Activated B cell treated with CpG ODN at 0.5 μM for 24 hours (primary cell): ENCODE data around the gene SLC22A14. TPM values are rescaled to one million over a fixed set of nuclear protein-coding genes. Genes with fewer than 3 reads are reported as not detected.

Experiments
- ATAC-seq: fragments of 200-7000 bp; cut with Tn5 transposase; one replicate; pipeline ENCODE4 v1.10.0; 2021; ENCODE audit warnings: low read depth, mild to moderate bottlenecking, moderate library complexity
- CTCF ChIA-PET: fragments of 350-600 bp; sonication (Branson Sonifier 250); formaldehyde crosslinking; loops from one replicate; lab custom pipeline; 2021; ENCODE audit warnings: antibody characterized with exemption; lab: Charles Lee
- POLR2A ChIA-PET: fragments of 350-600 bp; sonication (Branson Sonifier 250); formaldehyde crosslinking; loops from one replicate; lab custom pipeline; 2021; ENCODE audit warnings: antibody characterized with exemption; lab: Charles Lee
- DNase-seq: peaks from one replicate; pipeline ENCODE4 v3.0.0; 2022
- H3K27ac Mint-ChIP-seq: one replicate; pipeline ENCODE4 v1.8.0; 2020; ENCODE audit warnings: mixed read lengths
- H3K27me3 Mint-ChIP-seq: one replicate; pipeline ENCODE4 v1.8.0; 2021; ENCODE audit warnings: mixed read lengths
- H3K36me3 Mint-ChIP-seq: one replicate; pipeline ENCODE4 v1.8.0; 2021; ENCODE audit warnings: low read depth, mixed read lengths
- H3K4me1 Mint-ChIP-seq: one replicate; pipeline ENCODE4 v1.8.0; 2021; ENCODE audit warnings: mixed read lengths
- H3K4me3 Mint-ChIP-seq: one replicate; pipeline ENCODE4 v1.8.0; 2020; ENCODE audit warnings: mild to moderate bottlenecking, mixed read lengths
- H3K9me3 Mint-ChIP-seq: one replicate; pipeline ENCODE4 v1.8.0; 2020; ENCODE audit warnings: mixed read lengths
- CTCF ChIP-seq: fragments of 200-600 bp; IDR thresholded peaks from one replicate; pipeline ENCODE4 v1.8.0; 2022; ENCODE audit warnings: antibody characterized with exemption, mild to moderate bottlenecking
- intact Hi-C: fragments of 100-400 bp; cut with micrococcal nuclease; formaldehyde crosslinking; loops from one replicate; pipeline ENCODE4 v1.15.1; 2024
- total RNA-seq: library from RNA; stranded (reverse); gene quantifications from 2 replicates; pipeline ENCODE4 v1.2.3, GENCODE V29; 2022

SLC22A14 gene
- total RNA-seq, 1 donor from 2014 or later, result 0.16 TPM

GRCh38 chr3:38323060-38323459 is 41.0 kb downstream of the SLC22A14 start:
- intact Hi-C loops, result no loop called here
- H3K27ac Mint-ChIP-seq, result no peak overlapping the region

GRCh38 chr3:38325256-38325655 is 43.2 kb downstream of the SLC22A14 start:
- no peak for DNase-seq
- no peak for TF ChIP-seq CTCF
- no peak overlapping the region for H3K27ac Mint-ChIP-seq
- ChIA-PET CTCF (no interaction called here), POLR2A (no interaction called here)
- intact Hi-C loops, result no loop called here
- no peaks in the 10 kb centered on the region for H3K4me1 Mint-ChIP-seq
- ATAC-seq, result no peak
- no peaks in the 10 kb centered on the region for H3K36me3 Mint-ChIP-seq
- no peak overlapping the region for H3K4me3 Mint-ChIP-seq
- H3K27me3 Mint-ChIP-seq, result peaks cover 9% of the 10 kb centered on the region
- peaks cover 3% of the 10 kb centered on the region for H3K9me3 Mint-ChIP-seq

More at GRCh38 chr3:38323060-38323459, 41.0 kb downstream of the SLC22A14 start:
- Mint-ChIP-seq H3K36me3 (no peaks in the 10 kb centered on the region), H3K4me3 (no peak overlapping the region), H3K4me1 (no peaks in the 10 kb centered on the region), H3K9me3 (peaks cover 3% of the 10 kb centered on the region), H3K27me3 (peaks cover 9% of the 10 kb centered on the region)
- ATAC-seq, result no peak
- ChIA-PET CTCF (no interaction called here), POLR2A (no interaction called here)
- no peak for DNase-seq
- TF ChIP-seq CTCF, result no peak

- intact Hi-C loops, result no loop called here
- Mint-ChIP-seq H3K27me3 (peaks cover 9% of the 10 kb centered on the region), H3K27ac (no peak overlapping the region), H3K36me3 (no peaks in the 10 kb centered on the region), H3K4me3 (no peak overlapping the region), H3K9me3 (peaks cover 3% of the 10 kb centered on the region), H3K4me1 (no peaks in the 10 kb centered on the region)
- ChIA-PET CTCF (no interaction called here), POLR2A (no interaction called here)
- TF ChIP-seq CTCF, result no peak
- no peak for DNase-seq
- ATAC-seq, result no peak
Measured at GRCh38 chr3:38327335-38328009, 45.4 kb downstream of the SLC22A14 start.

GRCh38 chr3:38331257-38332022 is 49.3 kb downstream of the SLC22A14 start:
- ATAC-seq, result no peak
- POLR2A ChIA-PET, result interaction anchor here (0.6 to 0.7 kb wide), 2 partner anchors 11 to 285 kb away, joined by 6 read pairs; no protein-coding TSS in a partner anchor
- no peak for DNase-seq
- Mint-ChIP-seq H3K4me1 (no peaks in the 10 kb centered on the region), H3K4me3 (no peak overlapping the region), H3K27ac (no peak overlapping the region), H3K36me3 (no peaks in the 10 kb centered on the region), H3K9me3 (no peaks in the 10 kb centered on the region), H3K27me3 (peaks cover 2% of the 10 kb centered on the region)
- intact Hi-C loops, result no loop called here
- no peak for TF ChIP-seq CTCF
- CTCF ChIA-PET, result no interaction called here

- intact Hi-C loops, result no loop called here
- DNase-seq (no peak), ATAC-seq (no peak)
- no peak for TF ChIP-seq CTCF
- Mint-ChIP-seq H3K4me3 (no peak overlapping the region), H3K27ac (no peak overlapping the region), H3K27me3 (no peaks in the 10 kb centered on the region), H3K36me3 (no peaks in the 10 kb centered on the region), H3K4me1 (no peaks in the 10 kb centered on the region), H3K9me3 (no peaks in the 10 kb centered on the region)
- ChIA-PET POLR2A (no interaction called here), CTCF (no interaction called here)
Measured at GRCh38 chr3:38332201-38332600, 50.1 kb downstream of the SLC22A14 start.
